Breast epithelium (tissue), 4 donors: ENCODE data around the gene ACTN4. TPM values are rescaled to one million over a fixed set of nuclear protein-coding genes. Genes with fewer than 3 reads are reported as not detected.

Experiments used
- DNase-seq, 2 donors: peaks; one replicate each; pipeline ENCODE4 v3.0.0-alpha.2; 2019; ENCODE audit warnings: low spot score in 2 of 2
- H3K27ac ChIP-seq, 2 donors: fragments of 200-600 bp; sonication (generic) in 1 of 2; one replicate each; pipeline ENCODE4 v1.5.1; 2016 to 2019; ENCODE audit warnings: mild to moderate bottlenecking in 1 of 2
- H3K27me3 ChIP-seq, 2 donors: fragments of 200-600 bp; sonication (generic) in 1 of 2; one replicate each; pipeline versions ENCODE4 v1.5.1 to v1.6.0; 2017 to 2019; ENCODE audit warnings: control low read depth in 1 of 2, mild to moderate bottlenecking in 1 of 2
- H3K36me3 ChIP-seq: fragments of 200-600 bp; one replicate; pipeline ENCODE4 v1.5.1; 2019
- H3K4me1 ChIP-seq, 2 donors: fragments of 200-600 bp; sonication (generic); one replicate each; pipeline ENCODE4 v1.5.1; 2016 to 2019; ENCODE audit warnings: control low read depth in 1 of 2
- H3K4me3 ChIP-seq, 3 donors: fragments of 200-600 bp; sonication (generic); 1 replicate in 2 of 3; 2 replicates in 1 of 3; pipeline ENCODE4 v1.5.1; 2016 to 2019; ENCODE audit warnings: mild to moderate bottlenecking in 3 of 3, moderate library complexity in 2 of 3
- H3K9me3 ChIP-seq, 2 donors: fragments of 200-600 bp; sonication (generic) in 1 of 2; one replicate each; pipeline ENCODE4 v1.5.1; 2016 to 2019; ENCODE audit warnings: control low read depth in 1 of 2
- POLR2A ChIP-seq: fragments of 450-650 bp; IDR thresholded peaks from one replicate; pipeline ENCODE4 v1.6.1; 2016; ENCODE audit warnings: antibody characterized with exemption, mild to moderate bottlenecking, moderate library complexity
- POLR2AphosphoS5 ChIP-seq, 3 donors: sonication (generic); formaldehyde crosslinking; IDR thresholded peaks; one replicate each; pipeline ENCODE4 v1.6.1; 2017; ENCODE audit warnings: antibody characterized with exemption in 3 of 3
- intact Hi-C: fragments of 100-400 bp; cut with DNase I; formaldehyde crosslinking; loops from one replicate; pipeline ENCODE4 v1.15.1; 2023; ENCODE audit warnings: low total_unique reads
- total RNA-seq, 3 donors: library from RNA; depleted of rRNA; stranded (reverse); fragments of >200 nt; gene quantifications; one replicate each; pipeline ENCODE4 v1.1.0, GENCODE V29; 2016
- TF ChIP-seq, protein P1 (sequence below), 3 donors: fragments of 450-650 bp; IDR thresholded peaks; one replicate each; pipeline ENCODE4 v1.5.1; 2016 to 2017; ENCODE audit warnings: antibody characterized with exemption in 3 of 3, mild to moderate bottlenecking in 3 of 3, moderate library complexity in 3 of 3

ACTN4 gene
- total RNA-seq, 3 donors from 2014 or later: 182 to 296 (median 269) TPM

DNA sequence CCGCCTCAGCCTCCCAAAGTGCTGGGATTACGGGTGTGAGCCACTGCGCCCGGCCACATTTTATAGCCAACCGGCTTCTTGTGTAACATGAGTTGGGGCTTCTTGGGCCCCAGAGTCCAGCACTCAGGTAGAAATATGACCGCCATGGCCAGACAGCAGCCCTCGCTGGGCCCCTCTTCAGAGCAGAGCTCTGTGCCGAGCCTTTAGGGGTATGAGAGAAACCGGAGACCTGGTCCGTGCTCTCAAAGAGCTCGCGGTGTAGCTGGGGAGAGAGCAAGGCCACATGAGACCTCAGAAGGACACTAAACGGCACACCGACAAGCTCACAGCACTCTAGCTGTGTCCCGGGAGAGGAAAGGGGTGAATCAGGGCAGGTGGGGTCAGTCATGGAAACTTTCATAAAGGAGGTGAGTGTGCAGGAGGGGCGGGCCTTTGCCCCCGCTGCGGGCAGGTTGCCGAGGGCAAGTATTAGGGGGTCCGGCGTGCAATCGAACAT is 15.8 kb downstream of the ACTN4 start:
- intact Hi-C loops: no loop called here
- Histone ChIP-seq H3K27me3 (no peaks in the 10 kb centered on the region), H3K4me1 (peaks cover 53 to 76% of the 10 kb centered on the region in 2 donors), H3K27ac (peak overlapping the region; percentile 98 to 99), H3K36me3 (no peaks in the 10 kb centered on the region), H3K4me3 (peak overlapping the region in 1 of 3 donors; percentile 47), H3K9me3 (no peaks in the 10 kb centered on the region)
- TF ChIP-seq POLR2A: no peak
- TF ChIP-seq, protein P1, sequence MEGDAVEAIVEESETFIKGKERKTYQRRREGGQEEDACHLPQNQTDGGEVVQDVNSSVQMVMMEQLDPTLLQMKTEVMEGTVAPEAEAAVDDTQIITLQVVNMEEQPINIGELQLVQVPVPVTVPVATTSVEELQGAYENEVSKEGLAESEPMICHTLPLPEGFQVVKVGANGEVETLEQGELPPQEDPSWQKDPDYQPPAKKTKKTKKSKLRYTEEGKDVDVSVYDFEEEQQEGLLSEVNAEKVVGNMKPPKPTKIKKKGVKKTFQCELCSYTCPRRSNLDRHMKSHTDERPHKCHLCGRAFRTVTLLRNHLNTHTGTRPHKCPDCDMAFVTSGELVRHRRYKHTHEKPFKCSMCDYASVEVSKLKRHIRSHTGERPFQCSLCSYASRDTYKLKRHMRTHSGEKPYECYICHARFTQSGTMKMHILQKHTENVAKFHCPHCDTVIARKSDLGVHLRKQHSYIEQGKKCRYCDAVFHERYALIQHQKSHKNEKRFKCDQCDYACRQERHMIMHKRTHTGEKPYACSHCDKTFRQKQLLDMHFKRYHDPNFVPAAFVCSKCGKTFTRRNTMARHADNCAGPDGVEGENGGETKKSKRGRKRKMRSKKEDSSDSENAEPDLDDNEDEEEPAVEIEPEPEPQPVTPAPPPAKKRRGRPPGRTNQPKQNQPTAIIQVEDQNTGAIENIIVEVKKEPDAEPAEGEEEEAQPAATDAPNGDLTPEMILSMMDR (IDR thresholded peaks at IDR 0.05): no peak
- no peak for TF ChIP-seq POLR2AphosphoS5 (IDR thresholded peaks at IDR 0.05)
- DNase-seq: no peak

DNA sequence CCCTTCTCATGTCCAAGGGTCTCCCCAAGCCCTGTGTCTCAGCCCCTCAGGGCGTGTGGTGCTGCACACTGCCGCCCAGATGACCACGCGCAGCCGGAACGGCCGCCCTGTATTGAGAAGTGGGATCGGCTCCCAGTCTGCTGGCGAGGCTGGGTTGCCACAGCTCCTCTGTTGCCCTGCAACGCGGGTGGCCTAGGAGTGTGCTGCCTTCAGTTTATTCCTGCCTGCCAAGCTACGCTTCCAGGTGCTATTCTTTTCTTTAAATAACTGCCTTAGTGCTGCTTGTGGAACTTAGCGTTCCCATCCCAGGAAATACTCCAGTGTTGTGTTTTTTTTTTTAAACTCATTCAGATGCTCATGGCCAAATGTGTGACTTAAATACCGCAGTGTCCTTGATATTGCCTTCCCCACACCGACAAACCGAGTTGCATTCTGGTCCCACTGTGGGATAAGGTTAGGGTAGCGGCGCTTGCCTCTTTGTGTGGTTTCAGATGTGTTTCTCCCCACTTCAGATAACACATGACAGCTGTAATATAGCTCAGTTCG is 16.6 kb downstream of the ACTN4 start:
- peak overlapping the region in 2 of 3 donors; percentile 4 to 47 for H3K4me3 ChIP-seq
- H3K27me3 ChIP-seq: no peaks in the 10 kb centered on the region
- DNase-seq: peak; percentile 79 to 81
- H3K27ac ChIP-seq: peak overlapping the region; percentile 98 to 99
- intact Hi-C loops: no loop called here
- peaks cover 53 to 80% of the 10 kb centered on the region in 2 donors for H3K4me1 ChIP-seq
- no peaks in the 10 kb centered on the region for H3K9me3 ChIP-seq
- no peaks in the 10 kb centered on the region for H3K36me3 ChIP-seq
- TF ChIP-seq POLR2A (no peak), POLR2AphosphoS5 (IDR thresholded peaks at IDR 0.05) (peak in 2 of 3 donors; percentile 48 to 65)
- TF ChIP-seq, protein P1 (IDR thresholded peaks at IDR 0.05): no peak

DNA sequence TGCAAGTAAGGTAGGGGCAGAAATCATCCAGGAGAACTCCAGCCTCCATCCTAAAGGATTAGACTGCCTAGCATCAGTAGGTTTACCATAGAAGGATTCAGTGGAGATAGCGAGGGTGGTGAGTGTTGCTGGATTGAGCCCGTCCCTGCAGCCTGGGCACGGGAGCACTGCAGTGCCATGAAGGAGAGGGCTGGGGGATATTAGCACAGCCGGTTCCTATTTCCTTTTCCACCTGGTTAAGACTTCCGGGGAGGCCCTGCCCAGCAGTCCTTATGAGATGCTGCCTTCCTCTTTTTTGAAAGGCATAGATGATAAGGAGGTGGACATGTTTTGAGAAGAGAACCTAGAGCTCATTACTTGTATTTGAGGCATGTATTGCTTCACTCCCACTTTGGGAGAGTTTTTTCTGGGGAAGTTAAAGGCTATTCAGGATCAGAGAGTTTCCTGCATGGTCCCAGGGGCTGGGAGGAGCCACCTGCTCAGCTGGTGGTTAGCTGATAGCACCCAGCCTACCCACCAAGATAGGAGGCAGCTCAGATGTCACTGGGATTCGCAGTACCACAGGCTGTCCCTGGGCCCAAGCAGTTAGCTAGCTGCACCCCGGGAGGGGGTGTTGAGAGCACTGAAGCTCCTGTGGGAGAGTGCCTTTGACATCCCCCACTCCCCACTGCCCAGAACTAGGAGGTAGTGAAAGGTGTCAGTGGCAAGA is 17.2 kb downstream of the ACTN4 start:
- H3K9me3 ChIP-seq: no peaks in the 10 kb centered on the region
- H3K27ac ChIP-seq: peak overlapping the region; percentile 98 to 99
- TF ChIP-seq POLR2A: no peak
- TF ChIP-seq, protein P1 (IDR thresholded peaks at IDR 0.05): no peak
- TF ChIP-seq POLR2AphosphoS5 (IDR thresholded peaks at IDR 0.05): no peak
- H3K36me3 ChIP-seq: no peaks in the 10 kb centered on the region
- no peaks in the 10 kb centered on the region for H3K27me3 ChIP-seq
- DNase-seq: no peak
- peaks cover 48 to 81% of the 10 kb centered on the region in 2 donors for H3K4me1 ChIP-seq
- intact Hi-C loops: no loop called here
- H3K4me3 ChIP-seq: peak overlapping the region in 2 of 3 donors; percentile 4 to 47

DNA sequence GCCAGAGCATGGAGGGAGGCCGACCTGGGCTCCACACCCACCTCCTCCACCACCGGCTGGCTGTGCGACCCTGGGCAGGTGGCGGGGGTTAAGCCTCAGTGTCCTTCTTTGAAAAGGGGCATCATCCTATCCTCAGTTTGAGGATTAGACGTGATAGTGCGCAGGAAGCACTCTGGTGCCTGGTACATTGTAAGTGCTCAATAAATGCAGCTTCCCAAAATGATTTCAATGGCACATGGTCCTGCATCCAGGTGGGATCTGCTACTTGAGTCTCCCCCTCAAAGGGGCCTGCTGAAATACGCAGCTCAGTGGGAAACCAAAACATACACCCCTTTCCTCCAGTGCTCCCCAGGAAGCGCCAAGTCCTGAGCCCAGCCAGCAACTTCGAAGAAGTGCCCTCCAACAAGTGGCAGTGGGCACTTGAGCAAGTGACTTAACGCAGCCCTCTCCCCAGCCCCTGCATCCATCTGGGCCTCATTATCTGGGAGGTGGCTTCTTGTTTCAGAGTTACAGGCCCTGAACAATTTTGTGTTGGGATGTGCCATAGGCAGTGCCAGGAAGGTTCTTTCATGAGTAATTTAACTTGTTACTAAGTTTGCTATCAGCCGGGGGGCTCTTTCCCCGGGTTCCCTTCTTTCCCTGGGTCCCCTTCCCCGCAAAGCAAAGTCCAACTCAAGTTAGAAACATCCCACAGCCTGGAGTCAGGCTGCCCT is 17.9 kb downstream of the ACTN4 start:
- no peaks in the 10 kb centered on the region for H3K27me3 ChIP-seq
- DNase-seq: no peak

More for the DNA sequence above, 17.9 kb downstream of the ACTN4 start:
- H3K36me3 ChIP-seq: no peaks in the 10 kb centered on the region
- H3K9me3 ChIP-seq: no peaks in the 10 kb centered on the region
- TF ChIP-seq, protein P1 (IDR thresholded peaks at IDR 0.05): no peak
- TF ChIP-seq POLR2A: no peak
- TF ChIP-seq POLR2AphosphoS5 (IDR thresholded peaks at IDR 0.05): no peak
- peak overlapping the region; percentile 98 to 99 for H3K27ac ChIP-seq
- peak overlapping the region in 1 of 3 donors; percentile 47 for H3K4me3 ChIP-seq
- peaks cover 44 to 77% of the 10 kb centered on the region in 2 donors for H3K4me1 ChIP-seq
- intact Hi-C loops: no loop called here
